Type B pancreatic cell (in vitro differentiated cells): ENCODE results near the gene KRT80. TPM values are rescaled to one million over a fixed set of nuclear protein-coding genes. Genes with fewer than 3 reads are reported as not detected.

Experiments used
- DNase-seq: peaks from one replicate; pipeline ENCODE4 v3.0.0; 2021; ENCODE audit warnings: mixed read lengths; ENCODE audit not compliant: unreplicated experiment; ENCODE audit errors: extremely low spot score
- H3K27ac Mint-ChIP-seq: 2 replicates; pipeline ENCODE4 v1.8.0; 2021; ENCODE audit warnings: mild to moderate bottlenecking, mixed read lengths
- H3K27me3 Mint-ChIP-seq: 2 replicates; pipeline ENCODE4 v1.8.0; 2021; ENCODE audit warnings: mixed read lengths
- H3K36me3 Mint-ChIP-seq: 2 replicates; pipeline ENCODE4 v1.8.0; 2021; ENCODE audit warnings: mixed read lengths
- H3K4me1 Mint-ChIP-seq: one replicate; pipeline ENCODE4 v1.8.0; 2021; ENCODE audit warnings: mixed read lengths; ENCODE audit not compliant: unreplicated experiment
- H3K4me3 Mint-ChIP-seq: 2 replicates; pipeline ENCODE4 v1.8.0; 2021; ENCODE audit warnings: mild to moderate bottlenecking, mixed read lengths
- H3K9me3 Mint-ChIP-seq: 2 replicates; pipeline ENCODE4 v1.8.0; 2021; ENCODE audit warnings: mixed read lengths
- CTCF ChIP-seq: fragments of 200-600 bp; sonication (generic); conservative IDR thresholded peaks from 2 replicates; pipeline ENCODE4 v1.5.0; 2021; ENCODE audit warnings: antibody characterized with exemption, mild to moderate bottlenecking
- total RNA-seq: library from RNA; stranded (reverse); gene quantifications from 2 replicates; pipeline ENCODE4 v1.2.1, GENCODE V29; 2021; ENCODE audit warnings: low replicate concordance

Gene KRT80
- total RNA-seq, 1 donor from 2014 or later = 23.1 TPM

GRCh38 chr12:52230364-52231281 lies 38.8 kb upstream of the KRT80 start:
- Mint-ChIP-seq H3K4me1 (peaks cover 25% of the 10 kb centered on the region), H3K27me3 (peaks cover 51% of the 10 kb centered on the region), H3K9me3 (no peaks in the 10 kb centered on the region), H3K36me3 (no peaks in the 10 kb centered on the region), H3K27ac (peak overlapping the region; percentile 75), H3K4me3 (peak overlapping the region; percentile 88)
- TF ChIP-seq CTCF = no peak
- DNase-seq = no peak

- Mint-ChIP-seq H3K27ac (peak overlapping the region; percentile 6), H3K4me3 (peak overlapping the region; percentile 52), H3K36me3 (no peaks in the 10 kb centered on the region), H3K4me1 (peaks cover 23% of the 10 kb centered on the region), H3K9me3 (no peaks in the 10 kb centered on the region), H3K27me3 (peaks cover 48% of the 10 kb centered on the region)
- no peak for DNase-seq
- TF ChIP-seq CTCF = no peak
Measured at GRCh38 chr12:52229836-52230343, 38.1 kb upstream of the KRT80 start.

DNA sequence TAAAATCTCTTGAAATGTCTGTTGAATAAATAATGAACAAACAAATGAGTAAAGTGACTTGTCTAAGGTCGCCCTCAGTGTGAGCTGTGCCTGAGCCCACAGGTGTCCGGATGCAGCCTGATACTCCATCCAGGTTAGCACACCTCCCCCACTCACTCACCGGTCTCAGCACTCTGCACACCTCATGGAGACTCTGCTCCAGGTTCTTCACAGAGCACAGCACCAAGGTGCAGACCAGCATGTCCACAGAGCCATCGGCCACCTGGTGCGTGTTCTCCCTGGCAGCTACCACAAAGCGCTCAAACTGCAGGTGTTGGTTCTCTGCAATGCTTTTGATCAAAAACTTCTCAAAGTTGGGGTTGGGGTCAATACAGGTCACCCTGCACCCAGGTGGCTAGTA lies 37.1 kb upstream of the KRT80 start:
- DNase-seq = no peak
- TF ChIP-seq CTCF = no peak
- H3K27ac Mint-ChIP-seq = no peak overlapping the region
- H3K27me3 Mint-ChIP-seq = peaks cover 45% of the 10 kb centered on the region
- no peaks in the 10 kb centered on the region for H3K9me3 Mint-ChIP-seq
- peaks cover 23% of the 10 kb centered on the region for H3K4me1 Mint-ChIP-seq
- H3K4me3 Mint-ChIP-seq = no peak overlapping the region
- H3K36me3 Mint-ChIP-seq = no peaks in the 10 kb centered on the region

GRCh38 chr12:52228366-52228765 lies 36.6 kb upstream of the KRT80 start:
- peaks cover 42% of the 10 kb centered on the region for H3K27me3 Mint-ChIP-seq
- H3K27ac Mint-ChIP-seq = no peak overlapping the region

DNA sequence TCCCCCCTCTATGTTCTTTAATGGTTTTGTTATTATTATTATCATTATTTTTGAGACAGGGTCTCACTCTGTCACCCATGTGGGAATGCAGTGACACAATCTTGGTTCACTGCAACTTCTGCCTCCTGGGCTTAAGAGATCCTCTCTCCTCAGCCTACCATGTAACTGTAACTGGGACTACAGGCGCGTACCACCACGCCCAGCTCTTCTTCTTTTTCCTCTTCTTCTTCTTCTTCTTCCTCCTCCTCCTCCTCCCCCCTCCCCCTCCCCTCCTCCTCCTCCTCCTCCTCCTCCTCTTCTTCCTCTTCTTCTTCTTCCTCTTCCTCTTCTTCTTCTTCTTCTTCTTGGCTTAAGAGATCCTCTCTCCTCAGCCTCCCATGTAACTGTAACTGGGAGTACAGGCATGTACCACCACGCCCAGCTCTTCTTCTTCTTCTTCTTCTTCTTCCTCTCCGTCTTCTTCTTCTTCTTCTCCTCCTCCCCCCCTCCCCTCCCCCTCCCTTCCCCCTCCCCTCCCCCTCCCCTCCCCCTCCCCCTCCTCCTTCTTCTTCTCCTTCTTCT lies 35.9 kb upstream of the KRT80 start:
- TF ChIP-seq CTCF = no peak
- no peak for DNase-seq
- Mint-ChIP-seq H3K36me3 (no peaks in the 10 kb centered on the region), H3K27me3 (peaks cover 40% of the 10 kb centered on the region), H3K27ac (no peak overlapping the region), H3K4me1 (peaks cover 23% of the 10 kb centered on the region), H3K9me3 (no peaks in the 10 kb centered on the region), H3K4me3 (no peak overlapping the region)

More at GRCh38 chr12:52228366-52228765, 36.6 kb upstream of the KRT80 start:
- no peak overlapping the region for H3K4me3 Mint-ChIP-seq
- peaks cover 23% of the 10 kb centered on the region for H3K4me1 Mint-ChIP-seq
- no peaks in the 10 kb centered on the region for H3K9me3 Mint-ChIP-seq
- no peak for TF ChIP-seq CTCF
- no peak for DNase-seq
- H3K36me3 Mint-ChIP-seq = no peaks in the 10 kb centered on the region
